Choroid plexus epithelial cell (primary cell): ENCODE measurements around the gene ELF3.

Experiments
- DNase-seq: peaks from one replicate; pipeline ENCODE4 v3.0.0-alpha.2; 2010; ENCODE audit warnings: low read depth
- H3K4me3 ChIP-seq: 2 replicates; pipeline ENCODE4 v1.5.1; 2011; ENCODE audit warnings: low read depth, mild to moderate bottlenecking, control low read depth, low read length, moderate library complexity
- CTCF ChIP-seq: conservative IDR thresholded peaks from 2 replicates; pipeline ENCODE4 v1.5.1; 2011; ENCODE audit warnings: low read depth, mild to moderate bottlenecking, control low read depth, inconsistent platforms, low read length, moderate library complexity

The ELF3 gene

GRCh38 chr1:202037706-202038296 lies 27.4 kb downstream of the ELF3 start:
- no peak overlapping the region for H3K4me3 ChIP-seq
- no peak for TF ChIP-seq CTCF
- peak; percentile 48 for DNase-seq

DNA sequence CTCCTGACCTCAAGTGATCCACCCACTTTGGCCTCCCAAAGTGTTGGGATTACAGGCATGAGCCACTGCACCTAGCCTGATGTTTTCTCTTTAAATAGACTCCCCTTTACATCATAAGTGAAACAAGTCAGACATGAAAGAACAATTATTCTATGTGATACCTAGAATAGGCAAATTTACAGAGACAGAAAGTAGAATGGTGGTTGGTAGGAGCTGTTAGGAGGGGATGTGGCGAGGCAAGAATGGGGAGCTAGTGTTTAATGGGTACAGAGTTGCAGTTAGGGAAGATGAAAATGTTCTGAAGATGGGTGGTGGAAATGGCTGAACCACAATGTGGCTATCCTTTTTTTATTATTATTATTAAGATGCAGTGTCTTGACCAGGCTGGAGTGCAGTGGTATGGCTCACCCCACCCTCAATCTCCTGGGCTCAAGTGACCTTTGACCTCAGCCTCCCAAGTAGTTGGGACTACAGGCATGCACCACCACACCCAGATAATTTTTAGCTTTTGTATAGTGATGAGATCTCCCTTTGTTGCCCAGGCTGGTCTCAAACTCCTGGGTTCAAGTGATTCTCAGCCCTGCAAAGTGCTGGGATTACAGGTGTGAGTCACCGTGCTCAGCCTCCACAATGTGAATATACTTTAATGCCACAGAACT lies 28.4 kb downstream of the ELF3 start:
- H3K4me3 ChIP-seq: no peak overlapping the region
- no peak for TF ChIP-seq CTCF
- no peak for DNase-seq

DNA sequence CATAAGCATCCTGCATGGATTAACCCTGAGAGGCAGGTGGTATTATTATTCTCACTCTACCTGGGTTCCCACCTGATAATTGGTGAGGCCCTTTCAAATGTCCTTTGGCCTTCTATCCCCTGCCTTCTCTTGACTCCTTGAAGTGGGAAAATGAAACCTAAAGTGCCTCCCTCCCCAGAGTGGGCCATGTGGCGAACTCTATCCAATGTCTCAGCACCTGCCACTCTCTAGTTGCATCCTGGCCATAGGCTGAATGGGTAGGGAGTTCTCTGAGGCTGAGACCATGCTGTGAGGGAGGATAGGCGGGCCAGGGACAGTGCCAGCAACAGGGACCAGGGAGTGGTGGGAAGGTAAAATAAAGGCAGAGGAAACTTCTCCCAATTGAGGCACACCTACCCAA lies 35.3 kb downstream of the ELF3 start:
- TF ChIP-seq CTCF: no peak
- DNase-seq: no peak
- no peak overlapping the region for H3K4me3 ChIP-seq

- TF ChIP-seq CTCF: no peak
- no peak for DNase-seq
- H3K4me3 ChIP-seq: no peak overlapping the region
Measured at GRCh38 chr1:202046227-202046626, 35.8 kb downstream of the ELF3 start.

DNA sequence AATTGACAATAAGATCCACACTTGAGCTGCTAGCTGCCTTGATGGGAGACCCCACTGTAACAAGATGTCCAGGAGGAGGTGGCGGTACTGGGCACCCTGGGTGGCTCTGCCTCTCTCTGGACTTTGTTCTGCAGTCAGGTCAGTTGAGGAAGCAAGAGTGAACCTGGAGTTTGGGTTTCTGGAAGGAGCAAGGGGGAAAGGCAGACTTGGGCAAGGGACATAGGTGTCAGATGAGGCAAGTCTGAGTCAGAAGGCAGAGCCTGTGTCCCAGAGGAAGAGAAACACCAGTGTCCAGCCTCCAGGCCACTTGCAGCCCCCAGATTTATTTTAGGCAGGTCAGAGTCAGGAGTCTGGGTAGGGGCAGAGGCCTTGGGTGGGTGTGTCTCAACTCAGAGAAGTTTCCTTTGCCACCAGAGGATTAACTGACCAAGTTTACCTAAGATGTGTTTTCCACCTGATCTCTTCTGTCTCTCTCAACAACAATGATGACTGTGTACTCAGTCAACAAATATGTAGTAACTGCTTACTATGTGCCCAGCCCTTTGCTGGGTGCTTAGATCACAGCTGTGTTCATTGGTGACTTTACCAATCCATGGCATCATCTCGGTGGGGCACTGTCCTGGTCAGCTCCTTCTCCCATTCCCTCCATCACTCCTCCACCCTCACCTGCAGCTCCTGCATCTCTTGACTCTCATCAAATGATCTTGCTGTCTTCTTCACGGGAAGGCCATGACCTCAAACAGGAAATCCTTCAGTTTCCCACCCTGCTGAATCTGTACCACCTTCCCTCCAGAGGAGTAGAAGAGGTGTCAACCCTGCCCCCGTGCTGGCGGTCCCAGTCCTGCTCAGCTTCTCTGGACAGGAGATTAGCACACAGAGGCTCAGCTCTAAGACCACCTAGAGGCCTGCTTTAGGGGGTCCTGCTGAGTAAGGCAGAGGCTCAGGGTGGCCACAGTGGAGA lies 36.6 kb downstream of the ELF3 start:
- DNase-seq: no peak
- H3K4me3 ChIP-seq: no peak overlapping the region
- TF ChIP-seq CTCF: no peak

- no peak overlapping the region for H3K4me3 ChIP-seq
- no peak for TF ChIP-seq CTCF
- DNase-seq: no peak
Measured at GRCh38 chr1:202047977-202048376, 37.6 kb downstream of the ELF3 start.
